ENCODE measurements around the gene KCNH6.

The KCNH6 gene

DNA sequence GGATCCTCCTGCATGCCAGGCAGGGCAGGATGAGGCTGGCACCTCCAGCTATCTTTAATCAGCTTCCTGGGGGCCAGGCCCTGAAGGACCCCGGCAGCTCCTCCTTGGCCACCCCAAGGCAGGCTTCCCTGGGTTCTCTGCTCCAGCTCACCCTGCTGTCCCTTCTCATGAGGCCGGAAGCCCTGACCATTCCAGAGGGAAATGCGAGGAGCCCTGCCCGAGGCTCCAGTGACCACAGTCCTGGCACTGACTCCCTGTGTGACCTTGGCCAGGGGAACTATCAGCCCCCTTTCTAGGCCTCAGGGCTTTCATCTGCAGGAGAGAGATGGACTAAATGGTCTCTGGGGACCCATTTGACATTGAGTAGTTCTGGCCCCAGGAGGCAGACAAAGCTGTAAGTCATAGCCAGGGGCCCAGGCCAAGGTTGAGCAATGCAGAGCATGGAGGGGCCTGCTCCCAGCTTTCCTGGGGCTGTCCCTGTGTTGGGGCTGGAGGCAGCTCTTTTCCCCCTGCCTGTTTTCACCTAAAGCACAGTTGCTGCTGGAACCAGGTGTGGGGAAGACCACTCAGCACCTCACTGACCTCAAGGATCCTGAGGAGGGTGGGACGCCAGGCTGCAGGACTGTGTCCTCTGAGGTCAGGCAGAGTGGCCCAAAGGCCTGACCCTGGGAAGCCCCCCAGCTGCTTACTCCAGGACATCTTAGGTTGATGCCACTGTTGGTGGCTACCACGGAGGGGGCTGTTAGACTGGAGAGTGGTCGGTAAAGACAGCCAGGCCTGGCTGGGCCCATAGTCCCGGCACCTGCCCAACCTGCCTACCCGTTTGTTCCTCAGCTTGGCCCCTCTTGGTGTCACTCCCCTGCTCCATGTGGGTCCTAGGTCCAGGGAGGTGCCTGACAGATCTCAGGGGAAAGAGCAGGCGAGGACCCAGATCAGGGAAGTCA is 8.1 kb downstream of the KCNH6 start:
- no peak for DNase-seq

DNA sequence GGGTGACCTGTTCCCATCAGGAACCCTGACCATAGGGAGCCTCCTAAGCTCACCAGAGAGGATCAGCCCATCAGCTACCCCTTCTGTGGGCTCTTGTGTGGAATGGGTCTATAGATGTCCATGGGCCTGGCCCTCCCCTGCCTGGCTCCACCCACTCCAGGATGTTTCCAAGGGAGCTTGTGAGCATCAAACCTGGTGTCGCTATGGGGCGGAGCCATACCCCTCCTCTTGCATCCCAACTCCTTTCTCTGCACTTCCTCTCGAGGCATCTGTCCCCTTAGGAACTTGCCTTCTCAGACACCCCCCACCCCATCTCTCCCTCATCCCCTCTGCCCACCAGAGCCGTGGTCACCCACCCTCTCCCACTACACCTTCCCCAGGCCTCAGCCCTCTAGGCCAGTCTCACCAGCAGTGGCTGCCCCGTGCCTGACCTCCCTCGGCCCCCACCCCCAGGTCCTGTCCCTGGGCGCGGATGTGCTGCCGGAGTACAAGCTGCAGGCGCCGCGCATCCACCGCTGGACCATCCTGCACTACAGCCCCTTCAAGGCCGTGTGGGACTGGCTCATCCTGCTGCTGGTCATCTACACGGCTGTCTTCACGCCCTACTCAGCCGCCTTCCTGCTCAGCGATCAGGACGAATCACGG is 10.4 kb downstream of the KCNH6 start:
- DNase-seq = no peak

DNA sequence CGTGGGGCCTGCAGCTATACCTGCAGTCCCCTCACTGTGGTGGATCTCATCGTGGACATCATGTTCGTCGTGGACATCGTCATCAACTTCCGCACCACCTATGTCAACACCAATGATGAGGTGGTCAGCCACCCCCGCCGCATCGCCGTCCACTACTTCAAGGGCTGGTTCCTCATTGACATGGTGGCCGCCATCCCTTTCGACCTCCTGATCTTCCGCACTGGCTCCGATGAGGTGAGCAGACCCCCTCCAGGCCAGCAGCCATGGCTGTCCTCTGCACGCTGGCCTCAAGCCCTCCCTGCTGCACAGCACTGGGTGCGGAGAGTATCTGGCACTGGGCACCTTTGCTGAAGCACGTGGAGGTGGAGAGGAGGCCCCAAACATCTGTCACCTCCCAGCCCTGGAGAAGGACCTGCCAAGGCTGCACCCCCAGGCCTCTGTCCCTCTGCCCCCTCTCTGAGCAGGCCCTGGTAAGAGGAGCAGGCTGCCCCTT is 11.0 kb downstream of the KCNH6 start:
- DNase-seq = no peak

DNA sequence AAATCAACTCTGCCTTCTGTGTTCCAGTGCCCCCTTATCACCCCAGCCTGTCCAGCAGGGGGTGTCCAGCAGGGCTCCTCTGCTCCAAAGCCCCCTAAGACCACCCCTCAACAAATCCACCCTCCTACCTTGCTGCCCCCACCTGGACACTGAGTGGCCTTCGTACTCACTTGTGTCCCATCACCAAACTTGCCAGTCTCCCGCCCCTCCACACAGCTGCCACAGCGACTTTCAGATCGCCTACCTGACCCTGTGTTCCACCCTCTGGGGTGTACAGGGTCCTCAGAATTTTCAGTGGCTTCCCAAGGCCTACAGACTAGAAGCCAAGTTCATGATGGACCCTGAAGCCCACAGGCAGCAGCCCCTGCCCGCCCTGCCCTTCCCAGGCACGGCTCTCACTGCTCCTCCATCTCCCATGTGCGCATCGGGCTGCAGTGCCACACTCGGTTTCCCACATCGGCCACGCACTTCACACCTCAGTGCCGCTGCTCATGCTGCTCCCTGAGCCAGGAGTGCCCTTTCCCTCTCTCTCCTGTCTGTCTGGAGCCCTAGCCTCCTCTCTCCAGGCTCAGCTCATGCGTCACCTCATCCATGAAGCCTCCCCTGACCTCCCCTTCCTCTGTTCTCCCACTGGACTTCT is 11.8 kb downstream of the KCNH6 start:
- no peak for DNase-seq

- DNase-seq = no peak
Observed at GRCh38 chr17:63535640-63536039, 12.5 kb downstream of the KCNH6 start.

GRCh38 chr17:63537001-63537400 is 13.8 kb downstream of the KCNH6 start:
- no peak for DNase-seq

DNA sequence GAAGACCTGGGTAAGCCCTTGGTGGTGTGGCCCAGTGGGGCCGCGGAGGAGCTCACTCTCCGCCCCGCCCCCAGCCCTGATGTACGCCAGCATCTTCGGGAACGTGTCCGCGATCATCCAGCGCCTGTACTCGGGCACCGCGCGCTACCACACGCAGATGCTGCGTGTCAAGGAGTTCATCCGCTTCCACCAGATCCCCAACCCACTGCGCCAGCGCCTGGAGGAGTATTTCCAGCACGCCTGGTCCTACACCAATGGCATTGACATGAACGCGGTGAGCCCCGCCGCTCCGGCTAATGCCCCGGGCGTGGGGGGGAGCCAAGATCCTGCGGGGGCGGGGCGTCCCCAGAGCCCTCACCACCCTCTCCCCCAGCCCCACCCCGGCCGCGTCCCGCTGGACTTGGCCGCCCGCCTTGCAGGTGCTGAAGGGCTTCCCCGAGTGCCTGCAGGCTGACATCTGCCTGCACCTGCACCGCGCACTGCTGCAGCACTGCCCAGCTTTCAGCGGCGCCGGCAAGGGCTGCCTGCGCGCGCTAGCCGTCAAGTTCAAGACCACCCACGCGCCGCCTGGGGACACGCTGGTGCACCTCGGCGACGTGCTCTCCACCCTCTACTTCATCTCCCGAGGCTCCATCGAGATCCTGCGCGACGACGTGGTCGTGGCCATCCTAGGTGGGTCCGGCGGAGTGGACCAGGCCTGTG is 15.0 kb downstream of the KCNH6 start:
- DNase-seq = peak in 5 of 56 donors; percentile 11 to 73 (median 28)

GRCh38 chr17:63538693-63539595 is 15.8 kb downstream of the KCNH6 start:
- no peak for DNase-seq

DNA sequence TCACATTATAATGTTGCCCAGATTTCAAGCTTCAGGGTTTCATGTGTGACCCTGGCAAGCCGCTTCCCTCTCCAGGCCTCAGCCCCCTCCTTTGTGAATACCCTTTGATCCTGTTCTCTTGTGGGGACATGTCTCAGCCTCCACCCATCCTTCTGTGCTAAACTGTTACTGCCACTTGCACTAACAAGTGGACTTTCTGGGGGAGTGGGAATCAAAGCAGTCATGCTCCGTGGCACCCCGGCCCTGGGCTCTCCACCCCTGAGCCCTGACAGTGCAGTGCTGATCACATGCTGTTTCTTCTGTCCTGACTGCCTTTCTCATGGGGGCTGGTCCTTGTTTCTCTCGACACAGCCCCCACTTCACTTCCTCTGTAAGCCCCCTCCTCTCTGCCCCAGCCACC is 17.4 kb downstream of the KCNH6 start:
- DNase-seq = no peak

DNA sequence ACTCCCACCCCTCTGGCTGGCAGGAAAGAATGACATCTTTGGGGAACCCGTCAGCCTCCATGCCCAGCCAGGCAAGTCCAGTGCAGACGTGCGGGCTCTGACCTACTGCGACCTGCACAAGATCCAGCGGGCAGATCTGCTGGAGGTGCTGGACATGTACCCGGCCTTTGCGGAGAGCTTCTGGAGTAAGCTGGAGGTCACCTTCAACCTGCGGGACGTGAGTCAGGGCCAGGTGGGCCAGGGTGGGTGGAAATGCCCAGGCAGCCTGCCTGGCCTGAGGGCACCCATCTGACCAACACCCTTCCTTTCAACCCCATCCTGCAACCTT is 19.0 kb downstream of the KCNH6 start:
- DNase-seq = no peak

DNA sequence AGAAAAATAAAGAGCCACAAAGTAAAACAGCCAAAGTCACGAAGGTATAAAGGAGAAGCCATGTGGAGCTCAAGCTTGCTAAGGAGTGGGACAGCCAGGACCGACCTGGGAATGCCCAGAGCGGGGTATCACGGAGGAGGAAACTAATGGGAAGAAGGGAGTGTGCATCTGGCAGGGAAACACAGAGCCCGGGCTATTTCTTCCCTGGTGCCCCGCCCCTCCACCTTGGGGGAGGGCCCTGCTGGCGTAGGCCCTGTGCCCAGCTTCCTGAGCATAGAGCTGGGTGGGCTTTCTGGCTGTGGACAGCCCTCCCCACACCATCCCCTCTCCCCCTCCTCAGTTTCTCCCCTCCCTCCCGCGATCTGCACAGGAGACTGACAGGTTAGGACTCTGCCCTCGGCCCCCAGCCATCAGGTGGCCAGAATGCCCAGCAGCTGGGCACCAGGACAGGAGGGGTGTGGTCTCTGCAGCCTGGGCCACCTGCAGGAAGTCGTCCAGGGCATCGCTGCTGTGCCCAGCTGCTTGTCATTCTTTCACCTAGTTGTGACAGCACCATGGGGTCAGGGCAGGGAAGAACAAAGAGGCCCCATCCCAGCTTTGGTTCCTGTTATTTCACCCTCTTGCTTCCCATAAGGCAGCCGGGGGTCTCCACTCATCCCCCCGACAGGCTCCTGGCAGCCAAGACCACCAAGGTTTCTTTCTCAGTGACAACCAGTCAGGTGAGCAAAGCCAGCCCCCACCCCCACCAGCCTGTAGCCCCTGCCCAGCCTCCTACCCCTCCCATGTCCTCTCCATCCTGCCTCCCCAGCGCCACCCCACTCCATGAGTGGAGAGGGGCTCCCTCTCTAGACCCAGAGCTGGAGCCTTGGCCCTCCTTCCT is 20.0 kb downstream of the KCNH6 start:
- no peak for DNase-seq

- no peak for DNase-seq
Observed at GRCh38 chr17:63543822-63544420, 20.8 kb downstream of the KCNH6 start.

DNA sequence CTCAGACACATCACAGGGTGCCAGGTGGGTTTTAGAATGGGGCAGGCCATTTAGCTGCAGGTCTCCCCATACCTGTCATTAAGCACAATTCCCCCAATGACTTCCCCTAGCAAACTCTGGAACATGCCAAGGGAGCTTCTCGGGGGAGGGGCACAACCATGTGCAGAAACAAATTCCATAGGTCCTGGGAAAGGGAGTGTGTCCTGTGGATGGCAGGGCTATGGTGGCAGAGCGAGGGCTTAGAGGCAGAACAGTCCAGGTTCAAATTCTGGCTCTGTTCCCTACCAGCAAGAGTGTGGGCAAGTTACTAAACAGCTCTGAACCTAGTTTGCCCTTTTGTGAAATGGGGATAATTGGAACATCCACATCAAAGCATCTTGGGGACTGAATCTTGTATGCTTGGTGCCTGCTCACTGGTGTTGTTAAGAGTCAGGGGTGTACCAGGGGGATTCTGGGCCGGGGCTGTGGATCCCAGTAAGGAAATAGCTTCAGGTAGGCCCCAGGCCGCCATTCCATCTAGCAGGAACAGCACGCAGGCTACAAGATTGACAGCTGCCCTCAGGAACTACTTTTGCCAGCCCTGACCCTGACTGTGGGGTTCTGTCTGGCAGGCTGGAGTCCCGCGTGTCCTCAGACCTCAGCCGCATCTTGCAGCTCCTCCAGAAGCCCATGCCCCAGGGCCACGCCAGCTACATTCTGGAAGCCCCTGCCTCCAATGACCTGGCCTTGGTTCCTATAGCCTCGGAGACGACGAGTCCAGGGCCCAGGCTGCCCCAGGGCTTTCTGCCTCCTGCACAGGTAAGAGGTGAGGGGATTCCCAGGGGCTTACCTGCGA is 21.5 kb downstream of the KCNH6 start:
- DNase-seq = no peak

DNA sequence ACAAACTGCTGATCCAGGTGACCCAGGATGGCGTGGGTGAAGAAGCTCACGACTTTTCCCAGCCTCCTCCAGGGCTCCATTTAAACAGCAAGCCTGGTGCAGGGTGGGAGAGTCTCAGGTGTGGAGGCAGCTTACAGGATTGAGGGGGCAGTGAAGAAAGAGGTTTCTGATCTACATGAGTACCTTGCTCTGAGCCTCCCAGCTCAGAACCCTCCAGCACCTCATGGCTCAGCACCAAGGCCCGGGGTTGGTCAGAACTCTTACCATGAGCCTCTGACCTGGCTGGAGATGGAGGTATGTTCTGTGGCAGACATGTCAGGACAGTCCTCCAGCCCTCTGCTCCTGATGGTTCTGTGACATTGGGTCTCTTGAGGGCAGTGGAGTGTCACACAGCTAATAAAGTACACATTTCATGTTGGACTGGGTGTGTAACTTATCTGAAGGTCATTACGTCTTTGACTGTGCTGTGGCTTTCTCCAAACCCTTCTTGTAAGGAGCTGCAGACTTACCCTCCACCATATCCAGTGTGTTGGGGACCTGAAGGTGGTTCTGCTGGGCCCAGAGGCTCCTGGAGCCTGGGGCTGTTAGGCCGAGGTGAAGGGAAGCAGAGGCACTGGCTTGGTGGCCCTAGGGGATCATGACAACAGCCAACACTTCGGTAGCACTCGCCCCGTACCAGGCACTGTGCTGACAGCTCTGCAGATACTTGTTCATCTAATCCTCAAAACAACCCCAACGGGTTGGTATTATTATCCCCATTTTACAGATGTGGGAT is 23.3 kb downstream of the KCNH6 start:
- DNase-seq = no peak

GRCh38 chr17:63547083-63547523 is 23.9 kb downstream of the KCNH6 start:
- DNase-seq = no peak

DNA sequence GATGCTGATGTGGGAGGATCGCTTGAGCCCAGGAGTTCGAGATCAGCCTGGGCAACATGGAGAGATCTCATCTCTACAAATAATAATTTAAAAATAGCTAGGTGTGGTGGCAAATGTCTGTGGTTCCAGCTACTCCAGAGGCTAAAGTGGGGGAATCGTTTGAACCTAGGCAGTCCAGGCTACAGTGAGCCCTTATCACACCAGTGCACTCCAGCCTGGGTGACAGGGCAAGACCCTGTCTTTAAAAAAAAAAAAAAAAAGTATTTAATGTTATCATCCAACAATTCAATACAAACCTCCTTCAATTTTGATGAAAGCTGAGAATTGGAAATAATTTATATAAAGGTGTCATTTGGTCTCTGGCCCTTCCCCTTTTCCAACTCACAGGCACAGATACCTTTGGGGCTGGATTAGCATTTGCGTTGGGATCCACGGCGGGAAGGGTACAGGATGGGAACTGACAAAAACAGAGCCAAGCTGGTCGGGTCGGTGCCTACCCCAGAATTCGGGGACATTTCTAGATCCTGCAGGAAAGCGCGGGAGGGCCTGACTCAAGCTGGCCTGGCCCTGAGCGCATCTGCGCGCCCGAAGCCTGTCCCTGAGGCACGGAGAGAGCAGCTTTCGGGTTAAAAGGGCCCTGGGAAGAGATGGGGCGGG is 26.3 kb downstream of the KCNH6 start:
- DNase-seq = peak in 3 of 56 donors; percentile 47 to 63 (median 48)

All from amygdala (tissue), 56 donors.